Nephron (organoid): Measurements from ENCODE around the gene OR4F6.
"Not testable (repeated sequence)": the region's sequence is repeated elsewhere in the genome, so short reads cannot be mapped to it uniquely, and the experiment has no call there.

Experiments used
- H3K27ac Mint-ChIP-seq, 3 experiments: 2 replicates each; pipeline ENCODE4 v1.8.0; 2020; ENCODE audit warnings: mixed read lengths in 3 of 3, mild to moderate bottlenecking in 2 of 3, moderate library complexity in 1 of 3
- H3K27me3 Mint-ChIP-seq: 2 replicates; pipeline ENCODE4 v1.8.0; 2021; ENCODE audit warnings: low read depth, mild to moderate bottlenecking, moderate library complexity, mixed read lengths
- H3K36me3 Mint-ChIP-seq: 2 replicates; pipeline ENCODE4 v1.8.0; 2020; ENCODE audit warnings: low read depth, mixed read lengths
- H3K4me1 Mint-ChIP-seq: 2 replicates; pipeline ENCODE4 v1.8.0; 2020; ENCODE audit warnings: mixed read lengths
- H3K4me3 Mint-ChIP-seq, 3 experiments: 2 replicates each; pipeline ENCODE4 v1.8.0; 2020; ENCODE audit warnings: mild to moderate bottlenecking in 3 of 3, mixed read lengths in 3 of 3, moderate library complexity in 2 of 3
- H3K9me3 Mint-ChIP-seq: 2 replicates; pipeline ENCODE4 v1.8.0; 2020; ENCODE audit warnings: mixed read lengths
- TF ChIP-seq, protein P1 (sequence below), 3 experiments: fragments of 200-600 bp; sonication (generic); IDR thresholded peaks; one replicate each; pipeline ENCODE4 v1.5.0; 2021; ENCODE audit warnings: antibody characterized with exemption in 3 of 3; ENCODE audit not compliant: unreplicated experiment in 3 of 3

OR4F6 gene

DNA sequence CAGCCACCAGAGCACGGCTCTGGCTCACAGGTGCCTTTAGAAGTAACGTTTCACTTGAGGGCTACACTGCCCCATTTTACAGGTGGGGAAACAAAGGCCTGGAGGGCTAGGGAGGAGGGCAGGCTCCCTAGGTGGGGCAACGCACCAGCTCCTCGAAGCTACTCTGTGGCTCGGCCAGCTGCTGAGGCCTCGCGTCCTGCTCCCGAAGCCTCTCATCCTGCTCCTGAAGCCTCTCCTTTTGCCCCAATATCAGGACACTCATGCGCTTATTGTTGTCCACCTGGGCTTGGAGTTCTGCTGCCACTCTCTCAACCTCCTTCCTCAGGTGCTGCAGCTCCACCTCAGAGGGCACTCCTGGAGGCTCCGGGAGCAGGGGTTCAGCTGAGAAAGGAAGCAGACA lies 28.2 kb upstream of the OR4F6 start:
- Mint-ChIP-seq H3K4me1 (no peaks in the 10 kb centered on the region), H3K27ac (no peak overlapping the region), H3K4me3 (no peak overlapping the region), H3K36me3 (no peaks in the 10 kb centered on the region), H3K27me3 (peaks cover 30% of the 10 kb centered on the region), H3K9me3 (no peaks in the 10 kb centered on the region)
- TF ChIP-seq, protein P1, sequence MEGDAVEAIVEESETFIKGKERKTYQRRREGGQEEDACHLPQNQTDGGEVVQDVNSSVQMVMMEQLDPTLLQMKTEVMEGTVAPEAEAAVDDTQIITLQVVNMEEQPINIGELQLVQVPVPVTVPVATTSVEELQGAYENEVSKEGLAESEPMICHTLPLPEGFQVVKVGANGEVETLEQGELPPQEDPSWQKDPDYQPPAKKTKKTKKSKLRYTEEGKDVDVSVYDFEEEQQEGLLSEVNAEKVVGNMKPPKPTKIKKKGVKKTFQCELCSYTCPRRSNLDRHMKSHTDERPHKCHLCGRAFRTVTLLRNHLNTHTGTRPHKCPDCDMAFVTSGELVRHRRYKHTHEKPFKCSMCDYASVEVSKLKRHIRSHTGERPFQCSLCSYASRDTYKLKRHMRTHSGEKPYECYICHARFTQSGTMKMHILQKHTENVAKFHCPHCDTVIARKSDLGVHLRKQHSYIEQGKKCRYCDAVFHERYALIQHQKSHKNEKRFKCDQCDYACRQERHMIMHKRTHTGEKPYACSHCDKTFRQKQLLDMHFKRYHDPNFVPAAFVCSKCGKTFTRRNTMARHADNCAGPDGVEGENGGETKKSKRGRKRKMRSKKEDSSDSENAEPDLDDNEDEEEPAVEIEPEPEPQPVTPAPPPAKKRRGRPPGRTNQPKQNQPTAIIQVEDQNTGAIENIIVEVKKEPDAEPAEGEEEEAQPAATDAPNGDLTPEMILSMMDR (IDR thresholded peaks at IDR 0.05; ENCODE audit: unreplicated experiment in 3 of 3): no peak

DNA sequence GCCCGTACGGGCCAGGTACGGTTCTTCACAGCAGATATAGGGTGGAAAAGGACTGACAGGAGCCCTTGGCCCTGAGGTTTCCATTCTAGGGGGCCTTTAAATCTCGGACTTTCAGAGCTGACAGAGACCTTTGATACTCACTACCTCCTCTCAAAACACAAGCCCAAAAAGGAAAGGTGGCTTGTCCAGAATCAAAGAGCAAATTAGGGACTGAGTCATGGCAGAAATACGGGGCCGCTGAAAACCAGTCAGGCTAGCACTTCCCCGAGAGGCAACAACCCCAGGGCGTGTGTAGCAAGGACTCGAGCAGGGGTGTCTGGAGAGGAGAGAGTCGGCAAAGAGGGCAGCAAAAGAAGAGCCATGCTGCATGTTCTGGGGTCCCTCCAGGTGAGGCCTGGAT lies 24.7 kb upstream of the OR4F6 start:
- H3K9me3 Mint-ChIP-seq, H3K36me3 Mint-ChIP-seq, H3K27ac Mint-ChIP-seq, H3K4me3 Mint-ChIP-seq, H3K4me1 Mint-ChIP-seq: not testable (repeated sequence)
- H3K27me3 Mint-ChIP-seq: peaks cover 23% of the 10 kb centered on the region

DNA sequence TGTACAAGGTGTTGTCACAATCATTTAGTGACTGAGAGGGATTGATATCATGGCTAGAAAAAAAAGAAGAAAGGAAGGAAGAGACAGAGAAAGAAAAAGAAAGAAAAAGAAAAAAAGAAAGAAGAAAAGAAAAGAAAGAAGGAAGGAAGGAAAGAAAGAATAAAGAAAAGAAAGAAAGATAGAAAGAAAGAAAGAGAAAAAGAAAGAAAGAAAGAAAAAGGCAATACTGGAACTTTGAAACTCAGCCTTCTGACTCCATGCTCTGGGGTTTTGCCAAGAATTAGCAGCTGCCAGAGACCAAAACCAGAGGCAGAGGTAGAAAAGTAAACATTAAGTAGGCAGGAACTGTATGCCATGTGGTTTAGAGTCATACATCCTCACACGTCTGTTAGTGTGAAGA lies 23.1 kb upstream of the OR4F6 start:
- H3K4me3 Mint-ChIP-seq, H3K9me3 Mint-ChIP-seq, H3K27ac Mint-ChIP-seq, H3K4me1 Mint-ChIP-seq, H3K36me3 Mint-ChIP-seq: not testable (repeated sequence)
- peaks cover 32% of the 10 kb centered on the region for H3K27me3 Mint-ChIP-seq

DNA sequence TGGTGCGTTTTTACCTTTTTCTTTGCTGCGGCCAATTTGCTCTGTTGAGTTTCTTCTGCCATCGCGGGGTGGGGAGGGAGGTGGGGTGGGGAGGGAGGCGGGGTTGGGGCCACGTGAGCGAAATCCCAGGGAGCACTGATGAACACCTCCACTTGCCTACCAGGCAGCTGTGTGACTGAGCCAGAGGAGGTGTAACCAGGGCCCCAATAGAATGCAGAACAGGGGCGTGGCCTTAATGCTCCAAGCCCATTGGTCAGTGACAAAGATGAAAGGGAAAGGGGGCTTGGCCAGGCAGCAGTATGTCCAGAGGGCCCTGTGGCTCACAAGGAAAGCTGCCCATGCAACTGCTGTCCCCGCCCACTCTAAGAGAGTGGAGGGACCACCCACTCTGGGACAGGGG lies 21.4 kb upstream of the OR4F6 start:
- peaks cover 44% of the 10 kb centered on the region for H3K27me3 Mint-ChIP-seq
- TF ChIP-seq, protein P1 (IDR thresholded peaks at IDR 0.05; ENCODE audit: unreplicated experiment in 3 of 3): no peak
- no peaks in the 10 kb centered on the region for H3K4me1 Mint-ChIP-seq
- H3K36me3 Mint-ChIP-seq: no peaks in the 10 kb centered on the region
- no peak overlapping the region for H3K4me3 Mint-ChIP-seq
- no peaks in the 10 kb centered on the region for H3K9me3 Mint-ChIP-seq
- H3K27ac Mint-ChIP-seq: no peak overlapping the region

DNA sequence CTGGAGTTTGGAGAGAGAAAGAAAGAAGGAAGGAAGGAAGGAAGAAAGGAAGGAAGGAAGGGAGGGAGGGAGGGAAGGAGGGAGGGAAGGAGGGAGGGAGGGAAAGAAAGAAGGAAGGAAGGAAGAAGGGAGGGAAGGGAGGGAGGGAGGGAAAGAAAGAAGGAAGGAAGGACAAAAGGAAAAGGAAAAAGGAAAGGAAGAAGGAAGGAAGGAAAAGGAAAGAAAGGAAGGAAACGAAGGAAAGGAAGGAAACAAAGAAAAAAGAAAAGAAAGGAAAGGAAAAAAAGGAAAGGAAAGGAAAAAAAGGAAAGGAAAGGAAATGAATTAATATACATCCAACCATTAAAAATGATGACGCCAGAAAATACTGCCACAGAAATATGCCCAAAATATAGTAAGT lies 18.7 kb upstream of the OR4F6 start:
- H3K4me1 Mint-ChIP-seq: no peaks in the 10 kb centered on the region
- no peaks in the 10 kb centered on the region for H3K9me3 Mint-ChIP-seq
- TF ChIP-seq, protein P1 (IDR thresholded peaks at IDR 0.05; ENCODE audit: unreplicated experiment in 3 of 3): no peak
- no peak overlapping the region for H3K27ac Mint-ChIP-seq
- H3K27me3 Mint-ChIP-seq: peaks cover 30% of the 10 kb centered on the region
- no peak overlapping the region for H3K4me3 Mint-ChIP-seq
- H3K36me3 Mint-ChIP-seq: no peaks in the 10 kb centered on the region

DNA sequence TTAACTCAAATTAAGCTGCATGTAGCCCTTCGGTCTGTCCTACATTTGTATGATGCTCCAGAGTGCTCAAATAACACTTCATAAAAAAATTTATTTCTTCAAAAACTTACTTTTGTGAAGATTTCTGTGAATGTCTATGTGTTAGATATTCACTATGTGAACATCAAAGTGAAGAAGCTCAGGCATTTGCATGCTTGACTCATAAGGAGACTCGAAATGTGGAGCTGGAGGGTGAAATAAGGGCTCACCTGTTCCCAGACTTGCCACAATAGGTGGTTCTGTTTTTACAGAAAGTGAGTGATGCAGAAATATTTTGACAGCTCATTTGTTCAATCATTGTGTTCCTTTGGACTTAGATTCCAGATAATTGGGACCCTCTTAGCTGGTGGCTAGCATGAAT lies 16.9 kb upstream of the OR4F6 start:
- H3K4me1 Mint-ChIP-seq, H3K27ac Mint-ChIP-seq, H3K9me3 Mint-ChIP-seq, H3K4me3 Mint-ChIP-seq, H3K36me3 Mint-ChIP-seq: not testable (repeated sequence)
- H3K27me3 Mint-ChIP-seq: peaks cover 28% of the 10 kb centered on the region

DNA sequence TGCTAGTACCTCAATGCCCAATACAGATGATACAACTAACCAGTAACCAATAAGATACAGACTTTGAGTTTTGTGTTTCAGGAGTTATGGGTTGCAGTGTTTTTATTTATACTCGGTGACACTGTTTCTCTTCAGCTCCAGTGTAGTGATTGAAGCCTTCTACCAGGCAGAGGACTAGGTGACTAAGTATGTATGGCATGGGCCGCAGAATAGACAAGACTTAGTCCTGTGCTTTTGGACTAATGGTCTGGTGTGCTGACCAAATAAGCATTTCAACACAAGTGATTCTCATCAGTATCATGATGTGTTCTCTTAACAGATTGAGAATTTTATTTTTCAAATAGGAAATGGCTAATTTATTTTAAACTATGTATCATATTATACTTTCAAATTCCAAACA lies 15.3 kb upstream of the OR4F6 start:
- H3K9me3 Mint-ChIP-seq, H3K36me3 Mint-ChIP-seq, H3K4me1 Mint-ChIP-seq, H3K27ac Mint-ChIP-seq, H3K4me3 Mint-ChIP-seq: not testable (repeated sequence)
- peaks cover 33% of the 10 kb centered on the region for H3K27me3 Mint-ChIP-seq

DNA sequence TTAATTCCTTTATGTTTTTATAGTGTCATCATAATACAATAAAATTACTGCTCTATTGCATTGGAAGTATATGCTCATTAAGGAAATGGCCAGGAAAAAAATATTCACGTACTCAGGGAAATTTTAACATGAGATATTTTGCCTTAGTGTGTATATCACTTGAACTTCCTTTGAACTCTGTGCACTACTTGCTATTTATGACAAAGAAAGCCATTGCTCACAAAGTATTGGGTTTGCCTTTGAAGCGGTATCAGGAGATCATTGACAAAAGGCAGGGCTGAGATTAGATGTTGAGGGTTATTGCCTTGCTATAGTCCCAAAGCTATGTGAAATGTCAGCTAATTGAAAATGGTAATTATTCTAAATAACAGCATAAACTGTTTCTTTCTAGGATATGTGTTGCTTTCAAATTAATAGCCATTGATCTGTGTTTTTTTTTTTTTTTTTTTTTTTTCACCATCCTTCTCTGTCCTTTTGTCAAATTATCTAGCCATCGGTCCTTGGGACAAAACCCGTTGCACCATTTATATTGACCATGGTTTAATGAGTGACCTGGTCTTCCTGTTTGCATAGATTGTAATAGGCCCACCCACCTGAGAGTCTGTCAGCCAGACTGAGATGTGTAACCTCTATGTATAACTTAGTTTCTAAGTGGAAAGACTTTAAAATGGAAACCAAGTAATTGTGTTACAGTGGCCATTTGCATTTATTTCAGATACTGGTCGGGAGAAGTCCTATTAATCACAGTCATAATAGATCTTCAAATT lies 14.6 kb upstream of the OR4F6 start:
- H3K27ac Mint-ChIP-seq, H3K4me3 Mint-ChIP-seq, H3K36me3 Mint-ChIP-seq, H3K9me3 Mint-ChIP-seq, H3K4me1 Mint-ChIP-seq: not testable (repeated sequence)
- H3K27me3 Mint-ChIP-seq: peaks cover 32% of the 10 kb centered on the region

DNA sequence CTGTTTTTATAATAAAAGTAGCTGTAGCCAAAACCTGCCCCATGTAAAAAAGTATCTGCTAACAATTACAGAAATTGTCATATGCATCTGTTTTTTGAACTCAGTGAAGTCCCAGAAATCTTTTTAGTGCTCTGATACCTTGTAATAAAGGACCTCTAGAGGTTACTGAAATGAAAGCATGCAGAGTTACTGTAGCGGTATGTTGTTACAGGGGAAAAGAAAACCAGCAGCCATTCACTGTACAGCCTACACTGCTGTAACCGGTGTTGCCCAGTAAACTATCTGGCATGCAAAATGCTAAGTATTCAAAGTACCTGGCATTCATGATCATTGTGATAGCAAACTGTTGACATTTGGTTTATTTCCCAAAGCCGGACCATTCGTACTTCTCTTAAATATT lies 12.6 kb upstream of the OR4F6 start:
- H3K36me3 Mint-ChIP-seq, H3K9me3 Mint-ChIP-seq, H3K27ac Mint-ChIP-seq, H3K4me3 Mint-ChIP-seq, H3K4me1 Mint-ChIP-seq: not testable (repeated sequence)
- H3K27me3 Mint-ChIP-seq: peaks cover 31% of the 10 kb centered on the region

DNA sequence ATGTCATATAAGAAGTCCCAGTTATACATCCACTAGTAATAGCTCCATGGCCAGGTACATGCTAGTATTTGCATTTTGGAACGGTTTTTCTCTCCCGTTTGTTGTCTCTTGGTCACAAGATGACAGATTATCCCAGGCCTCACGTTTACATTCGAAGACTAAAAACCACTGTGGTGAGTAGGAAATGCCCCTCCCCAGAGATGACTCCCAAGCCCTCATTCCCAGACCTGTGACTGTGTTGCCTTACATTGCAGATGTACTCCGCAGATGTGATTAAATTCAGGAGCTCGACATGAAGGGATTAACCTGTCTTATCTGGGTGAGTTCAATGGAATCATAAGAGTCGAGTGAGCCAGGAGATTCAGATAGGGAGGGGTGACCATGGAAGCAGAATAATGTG lies 9.3 kb upstream of the OR4F6 start:
- not testable (repeated sequence) for H3K4me1 Mint-ChIP-seq, H3K9me3 Mint-ChIP-seq, H3K36me3 Mint-ChIP-seq, H3K27ac Mint-ChIP-seq, H3K4me3 Mint-ChIP-seq
- H3K27me3 Mint-ChIP-seq: peaks cover 34% of the 10 kb centered on the region
